Central memory CD8-positive, alpha-beta T cell (primary cell): ENCODE measurements around the gene HMOX2.
A peak's percentile ranks its signal among the peaks of the same experiment; 100 is the strongest.

Source experiments
- ATAC-seq: fragments of 150-1000 bp; cut with Tn5 transposase; replicated peaks from 2 replicates; pipeline ENCODE4 v1.10.0; 2022; ENCODE audit warnings: mild to moderate bottlenecking, moderate FRiP score, moderate number of reproducible peaks; ENCODE audit not compliant: poor library complexity, severe bottlenecking; ENCODE audit errors: extremely low read depth
- DNase-seq, 2 donors: peaks; one replicate each; pipeline ENCODE4 v3.0.0; 2021; ENCODE audit warnings: low spot score in 2 of 2
- H3K27ac Mint-ChIP-seq: one replicate; pipeline ENCODE4 v1.8.0; 2022; ENCODE audit warnings: low read depth, mild to moderate bottlenecking, moderate library complexity, mixed read lengths
- H3K27me3 Mint-ChIP-seq: one replicate; pipeline ENCODE4 v1.8.0; 2022; ENCODE audit warnings: mixed read lengths
- H3K36me3 Mint-ChIP-seq: one replicate; pipeline ENCODE4 v1.8.0; 2022; ENCODE audit warnings: mild to moderate bottlenecking, moderate library complexity, mixed read lengths; ENCODE audit not compliant: insufficient read depth
- H3K4me1 Mint-ChIP-seq: one replicate; pipeline ENCODE4 v1.8.0; 2022; ENCODE audit warnings: mixed read lengths
- H3K4me3 Mint-ChIP-seq: one replicate; pipeline ENCODE4 v1.8.0; 2022; ENCODE audit warnings: mild to moderate bottlenecking, moderate library complexity, mixed read lengths
- H3K9me3 Mint-ChIP-seq: one replicate; pipeline ENCODE4 v1.8.0; 2022; ENCODE audit warnings: mixed read lengths

The HMOX2 gene

DNA sequence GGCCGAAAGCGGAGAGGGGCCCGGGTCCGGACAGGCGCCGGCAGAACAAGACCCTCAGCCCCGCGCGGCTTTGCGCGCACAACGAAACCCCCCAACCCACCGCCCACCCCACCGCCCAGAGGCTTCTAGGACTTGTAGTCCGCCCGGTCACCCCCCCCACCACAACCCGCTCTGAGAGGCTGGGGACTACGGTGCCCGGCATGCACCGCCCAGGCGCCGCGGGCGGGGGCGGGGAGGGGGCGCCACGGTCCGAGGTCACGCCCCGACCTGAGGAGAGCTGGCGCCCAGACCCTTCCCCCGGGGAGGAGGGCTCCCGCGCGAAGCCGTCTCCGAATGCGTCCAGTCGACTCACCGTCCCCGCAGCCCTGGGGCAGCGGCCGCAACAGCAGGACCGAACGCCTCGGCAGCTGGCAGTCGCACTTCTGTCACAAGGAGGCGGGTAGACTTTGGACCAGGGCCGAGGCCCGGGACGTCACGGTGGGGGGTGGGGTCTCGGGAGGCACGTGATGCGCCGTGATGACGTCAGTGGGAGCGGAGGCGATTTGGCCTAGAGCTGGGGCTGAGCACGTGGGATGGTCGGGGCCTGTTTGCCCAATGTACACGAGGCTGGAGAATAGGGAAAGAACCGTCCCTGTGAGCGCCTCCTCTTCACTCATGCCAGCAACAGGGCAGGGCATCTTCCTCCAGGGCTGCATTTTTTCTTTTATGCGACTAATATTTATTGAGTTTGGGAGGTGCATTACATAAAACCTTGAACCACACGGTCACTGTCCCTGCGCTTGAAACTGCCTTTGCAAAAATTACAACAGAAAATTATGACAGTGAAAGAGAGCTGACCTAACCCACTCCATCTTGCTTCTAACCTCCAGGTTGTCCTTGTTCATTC is 62.4 kb downstream of the HMOX2 start, which contains the start of gene CDIP1:
CDIP1 (minus strand) TSS at position 424 of the 886 bp plus-strand sequence. CDS start 24,643 bp downstream, outside the sequence.
- Mint-ChIP-seq H3K27me3 (no peaks in the 10 kb centered on the region), H3K4me3 (peak within 1 kb of the TSS; percentile 75), H3K4me1 (peaks cover 31% of the 10 kb centered on the region), H3K27ac (peak within 1 kb of the TSS; percentile 41), H3K9me3 (peaks cover 5% of the 10 kb centered on the region), H3K36me3 (peaks cover 13% of the 10 kb centered on the region)
- ATAC-seq (peak; percentile 87), DNase-seq (peak; percentile 83 to 86)

DNA sequence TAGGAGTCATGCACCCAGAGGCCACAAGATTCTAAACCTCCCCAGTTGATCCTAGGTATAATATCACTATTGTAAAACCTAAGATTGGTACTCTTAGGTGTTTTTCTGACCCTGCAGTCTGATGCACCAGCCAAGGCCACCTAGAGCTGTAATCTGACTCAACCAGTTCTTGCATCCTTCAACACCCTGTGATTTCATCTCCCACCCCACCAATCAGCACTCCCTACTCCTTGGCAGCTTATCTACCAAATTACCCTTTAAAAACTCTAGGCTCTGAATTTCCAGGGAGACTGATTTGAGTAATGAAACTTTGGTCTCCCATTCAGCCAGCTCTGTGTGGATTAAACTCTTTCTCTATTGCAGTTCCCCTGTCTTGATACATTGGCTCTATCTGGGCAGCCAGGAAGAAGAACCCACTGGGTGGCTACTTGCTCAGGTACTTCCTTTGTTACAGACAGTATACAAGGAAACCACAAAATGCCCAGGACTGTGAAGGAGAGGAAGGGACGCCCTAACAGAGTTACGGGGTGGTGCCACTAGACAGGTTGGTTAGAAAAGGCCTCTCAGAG is 63.6 kb downstream of the HMOX2 start:
- DNase-seq (no peak), ATAC-seq (no peak)
- Mint-ChIP-seq H3K27ac (no peak overlapping the region), H3K36me3 (peaks cover 13% of the 10 kb centered on the region), H3K9me3 (peaks cover 5% of the 10 kb centered on the region), H3K27me3 (no peaks in the 10 kb centered on the region), H3K4me3 (peak overlapping the region; percentile 15), H3K4me1 (peaks cover 23% of the 10 kb centered on the region)

DNA sequence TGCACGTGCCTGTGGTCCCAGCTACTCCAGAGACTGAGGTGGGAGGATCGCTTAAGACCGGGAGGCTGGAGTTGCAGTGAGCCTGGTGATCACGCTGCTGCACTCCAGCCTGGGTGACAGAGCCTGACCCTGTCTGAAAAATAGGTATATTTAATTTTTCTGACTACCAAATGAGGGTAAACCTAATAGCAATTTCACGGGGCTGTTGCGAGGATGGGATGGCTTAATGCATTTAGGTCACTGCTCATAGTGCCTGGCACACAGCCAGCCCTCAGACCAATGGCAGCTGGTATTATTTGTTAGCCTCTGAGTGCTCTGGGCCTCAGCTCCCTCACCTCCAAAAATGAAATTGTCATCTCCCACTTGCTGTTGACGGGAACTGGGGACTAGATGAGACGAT is 68.3 kb downstream of the HMOX2 start:
- Mint-ChIP-seq H3K27ac (no peak overlapping the region), H3K4me1 (no peaks in the 10 kb centered on the region), H3K27me3 (no peaks in the 10 kb centered on the region), H3K4me3 (no peak overlapping the region), H3K9me3 (peaks cover 5% of the 10 kb centered on the region), H3K36me3 (peaks cover 2% of the 10 kb centered on the region)
- DNase-seq (no peak), ATAC-seq (no peak)

DNA sequence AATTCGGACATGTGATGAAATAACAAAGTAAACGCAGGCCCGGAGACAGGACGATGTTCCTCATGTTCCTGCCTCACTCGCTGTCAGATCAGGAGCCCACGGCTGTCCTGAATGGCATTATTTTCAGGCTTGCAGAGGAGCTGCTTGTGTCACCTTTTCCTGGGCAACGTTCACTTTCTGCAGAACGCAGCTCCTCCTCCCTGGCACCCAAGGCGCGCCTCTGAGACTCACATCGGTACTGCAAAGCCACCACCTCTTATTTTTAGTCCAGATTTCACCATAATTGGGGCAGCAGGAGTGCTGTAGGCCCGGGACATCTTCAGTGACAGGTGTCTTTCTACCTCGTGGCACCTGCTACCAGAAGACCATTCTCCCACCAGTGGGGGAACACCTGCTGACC is 71.9 kb downstream of the HMOX2 start:
- no peak for ATAC-seq
- Mint-ChIP-seq H3K27me3 (no peaks in the 10 kb centered on the region), H3K4me1 (peaks cover 4% of the 10 kb centered on the region)

DNA sequence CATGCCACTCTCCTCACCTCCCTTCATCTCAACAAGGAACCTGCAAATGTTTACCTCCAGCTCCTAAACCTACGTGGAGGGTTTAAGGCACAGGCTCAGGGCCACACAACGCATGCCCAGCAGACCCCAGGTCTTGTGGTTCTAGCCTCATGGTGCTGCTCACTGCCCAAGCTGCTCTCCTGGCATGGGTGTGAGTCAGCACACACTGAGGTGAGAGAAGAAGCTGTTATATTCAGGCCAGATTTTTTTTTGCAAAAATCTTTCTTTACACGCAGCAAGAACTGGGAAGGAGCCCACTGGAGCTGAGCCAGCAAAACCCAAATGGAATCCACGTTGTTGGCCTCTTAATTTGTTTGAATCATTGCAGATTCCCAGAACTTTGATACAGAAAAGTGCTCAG is 74.4 kb downstream of the HMOX2 start:
- peaks cover 2% of the 10 kb centered on the region for H3K36me3 Mint-ChIP-seq
- ATAC-seq, result no peak
- H3K4me3 Mint-ChIP-seq, result no peak overlapping the region
- no peaks in the 10 kb centered on the region for H3K27me3 Mint-ChIP-seq
- DNase-seq, result no peak
- H3K4me1 Mint-ChIP-seq, result peaks cover 4% of the 10 kb centered on the region
- no peak overlapping the region for H3K27ac Mint-ChIP-seq
- H3K9me3 Mint-ChIP-seq, result no peaks in the 10 kb centered on the region

More for the DNA sequence above, 71.9 kb downstream of the HMOX2 start:
- H3K9me3 Mint-ChIP-seq, result no peaks in the 10 kb centered on the region
- peaks cover 2% of the 10 kb centered on the region for H3K36me3 Mint-ChIP-seq
- no peak for DNase-seq
- H3K27ac Mint-ChIP-seq, result no peak overlapping the region
- H3K4me3 Mint-ChIP-seq, result no peak overlapping the region

GRCh38 chr16:4552541-4552940 is 76.3 kb downstream of the HMOX2 start:
- DNase-seq (no peak), ATAC-seq (no peak)
- peaks cover 8% of the 10 kb centered on the region for H3K27me3 Mint-ChIP-seq
- no peaks in the 10 kb centered on the region for H3K9me3 Mint-ChIP-seq
- H3K4me1 Mint-ChIP-seq, result peaks cover 4% of the 10 kb centered on the region
- no peak overlapping the region for H3K4me3 Mint-ChIP-seq
- H3K36me3 Mint-ChIP-seq, result no peaks in the 10 kb centered on the region
- H3K27ac Mint-ChIP-seq, result no peak overlapping the region

- no peaks in the 10 kb centered on the region for H3K9me3 Mint-ChIP-seq
- no peak within 1 kb of the TSS for H3K27ac Mint-ChIP-seq
- ATAC-seq (no peak), DNase-seq (no peak)
- no peaks in the 10 kb centered on the region for H3K36me3 Mint-ChIP-seq
- H3K4me1 Mint-ChIP-seq, result no peaks in the 10 kb centered on the region
- H3K27me3 Mint-ChIP-seq, result peaks cover 10% of the 10 kb centered on the region
- no peak within 1 kb of the TSS for H3K4me3 Mint-ChIP-seq
These were observed 79.9 kb downstream of the HMOX2 start, which contains the start of gene C16orf96 for GRCh38 chr16:4556112-4556511. C16orf96 (plus strand) TSS chr16:4556340; CDS start chr16:4556490, 150 bp downstream.

DNA sequence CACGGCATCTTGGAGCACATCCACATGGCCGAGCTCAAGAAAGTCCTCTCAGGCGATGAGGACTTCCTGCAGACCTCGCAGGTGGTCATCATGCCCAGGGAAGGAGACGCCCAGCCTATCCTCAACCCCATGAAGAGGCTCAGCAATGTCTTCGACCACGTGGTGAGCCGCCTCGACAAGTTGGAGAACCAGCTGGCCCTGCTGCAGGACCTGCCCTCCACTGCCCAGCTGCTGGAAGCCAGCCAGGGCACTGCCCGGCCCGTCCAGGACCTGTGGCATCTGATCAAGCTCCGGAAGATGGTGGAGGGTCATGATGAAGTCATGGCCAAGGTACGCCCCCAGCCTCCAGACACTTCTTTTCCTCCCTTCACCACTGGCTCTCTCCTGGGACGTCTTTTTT is 80.4 kb downstream of the HMOX2 start:
- H3K27ac Mint-ChIP-seq, result no peak overlapping the region
- DNase-seq (no peak), ATAC-seq (no peak)
- no peaks in the 10 kb centered on the region for H3K9me3 Mint-ChIP-seq
- no peaks in the 10 kb centered on the region for H3K4me1 Mint-ChIP-seq
- peaks cover 10% of the 10 kb centered on the region for H3K27me3 Mint-ChIP-seq
- no peak overlapping the region for H3K4me3 Mint-ChIP-seq
- H3K36me3 Mint-ChIP-seq, result no peaks in the 10 kb centered on the region

GRCh38 chr16:4557973-4558372 is 81.8 kb downstream of the HMOX2 start:
- Mint-ChIP-seq H3K27me3 (peaks cover 10% of the 10 kb centered on the region), H3K4me1 (no peaks in the 10 kb centered on the region), H3K9me3 (no peaks in the 10 kb centered on the region), H3K27ac (no peak overlapping the region), H3K4me3 (no peak overlapping the region), H3K36me3 (no peaks in the 10 kb centered on the region)
- DNase-seq, result no peak
- no peak for ATAC-seq
